Measurements from ENCODE around the gene SYNE1. TPM values are rescaled to one million over a fixed set of nuclear protein-coding genes. Genes with fewer than 3 reads are reported as not detected.

Gene SYNE1
- total RNA-seq, 1 experiment from 2014 or later, result 3.0 TPM

DNA sequence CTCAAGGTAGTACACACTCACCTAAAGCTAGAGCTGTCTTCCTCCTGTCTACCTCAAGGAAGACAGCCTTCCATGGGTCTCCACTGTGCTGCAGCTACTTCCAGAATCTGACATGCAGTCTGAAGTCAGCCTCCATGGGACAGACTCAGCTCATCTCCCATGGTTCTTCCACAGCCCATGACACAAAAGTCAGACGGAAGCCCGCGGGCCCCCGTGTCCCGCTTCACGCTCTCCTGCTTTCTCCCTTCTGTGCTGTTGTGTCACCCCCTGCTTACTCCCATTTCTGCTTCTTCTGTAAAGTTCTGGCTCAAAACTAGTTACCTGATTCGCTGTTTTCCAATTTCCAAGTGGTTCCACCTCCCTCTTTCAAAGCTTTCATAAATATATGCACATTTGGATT lies 184.5 kb downstream of the SYNE1 start:
- Histone ChIP-seq H2BK120ac (ENCODE audit: low read depth, low read length, poor library complexity, severe bottlenecking) (no peak overlapping the region), H3K56ac (ENCODE audit: insufficient read length, low read depth, low read length) (no peak overlapping the region), H2BK20ac (ENCODE audit: low read depth, low read length, poor library complexity, severe bottlenecking) (no peak overlapping the region), H3K27ac (ENCODE audit: insufficient read length, low read depth, low read length) (no peak overlapping the region), H3K9me3 (ENCODE audit: control insufficient read depth, low read depth, low read length) (no peaks in the 10 kb centered on the region), H2BK12ac (ENCODE audit: insufficient read length, low read depth, low read length) (no peak overlapping the region), H4K5ac (ENCODE audit: insufficient read length, low read depth, low read length) (no peak overlapping the region), H3K23me2 (ENCODE audit: insufficient read length, low read depth, low read length, poor library complexity, severe bottlenecking) (no peaks in the 10 kb centered on the region), H3K23ac (ENCODE audit: insufficient read length, low read depth, low read length) (no peak overlapping the region), H2BK15ac (ENCODE audit: low read depth, low read length) (no peak overlapping the region), H4K91ac (ENCODE audit: insufficient read length, low read depth, low read length) (no peak overlapping the region), H3K18ac (ENCODE audit: insufficient read length, low read depth, low read length) (no peak overlapping the region), H4K20me1 (ENCODE audit: control insufficient read depth, insufficient read depth, insufficient read length) (no peaks in the 10 kb centered on the region), H4K8ac (replicated peaks; ENCODE audit: insufficient read length, low read depth, low read length) (no peak overlapping the region), H3T11ph (ENCODE audit: low read length) (no peak overlapping the region), H3K79me1 (ENCODE audit: insufficient read depth, low read depth, low read length, poor library complexity, severe bottlenecking) (no peaks in the 10 kb centered on the region), H3K9ac (ENCODE audit: extremely low read depth, insufficient read length, low read length) (no peak overlapping the region), H3K79me2 (ENCODE audit: insufficient read depth, low read length) (no peaks in the 10 kb centered on the region), H2AFZ (ENCODE audit: low read length) (no peak overlapping the region), H3K27me3 (ENCODE audit: insufficient read depth, low read length) (no peaks in the 10 kb centered on the region), H3K14ac (ENCODE audit: insufficient read depth, low read length) (no peak overlapping the region), H3K4me2 (ENCODE audit: insufficient read depth, insufficient read length, low read length) (no peak overlapping the region), H3K4ac (ENCODE audit: low read depth, low read length) (no peak overlapping the region), H3K4me1 (ENCODE audit: insufficient read depth, low read length) (no peaks in the 10 kb centered on the region), H2AK5ac (ENCODE audit: insufficient read length, low read length) (no peak overlapping the region), H2BK5ac (ENCODE audit: insufficient read length, low read length) (no peak overlapping the region)
- Mint-ChIP-seq H3K4me3 (no peak overlapping the region), H3K27me3 (ENCODE audit: low read depth) (no peaks in the 10 kb centered on the region), H3K4me1 (peaks cover 0 to 3% of the 10 kb centered on the region in 2 experiments; a peak in 1 of 4 replicates), H3K9me3 (0 out of 5 replicates have a peak, but pooled peaks cover 0 to 2% of the 10 kb centered on the region in 2 experiments), H3K27ac (no peak overlapping the region), H3K36me3 (ENCODE audit: insufficient read depth in 1 of 3, low read depth in 3 of 3) (no peaks in the 10 kb centered on the region)
- TF ChIP-seq, protein P1, sequence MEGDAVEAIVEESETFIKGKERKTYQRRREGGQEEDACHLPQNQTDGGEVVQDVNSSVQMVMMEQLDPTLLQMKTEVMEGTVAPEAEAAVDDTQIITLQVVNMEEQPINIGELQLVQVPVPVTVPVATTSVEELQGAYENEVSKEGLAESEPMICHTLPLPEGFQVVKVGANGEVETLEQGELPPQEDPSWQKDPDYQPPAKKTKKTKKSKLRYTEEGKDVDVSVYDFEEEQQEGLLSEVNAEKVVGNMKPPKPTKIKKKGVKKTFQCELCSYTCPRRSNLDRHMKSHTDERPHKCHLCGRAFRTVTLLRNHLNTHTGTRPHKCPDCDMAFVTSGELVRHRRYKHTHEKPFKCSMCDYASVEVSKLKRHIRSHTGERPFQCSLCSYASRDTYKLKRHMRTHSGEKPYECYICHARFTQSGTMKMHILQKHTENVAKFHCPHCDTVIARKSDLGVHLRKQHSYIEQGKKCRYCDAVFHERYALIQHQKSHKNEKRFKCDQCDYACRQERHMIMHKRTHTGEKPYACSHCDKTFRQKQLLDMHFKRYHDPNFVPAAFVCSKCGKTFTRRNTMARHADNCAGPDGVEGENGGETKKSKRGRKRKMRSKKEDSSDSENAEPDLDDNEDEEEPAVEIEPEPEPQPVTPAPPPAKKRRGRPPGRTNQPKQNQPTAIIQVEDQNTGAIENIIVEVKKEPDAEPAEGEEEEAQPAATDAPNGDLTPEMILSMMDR (conservative IDR thresholded peaks at IDR 0.05), result no peak
- DNase-seq, result no peak
- no CpG with 5 or more reads among the region's 7 CpGs for WGBS (ENCODE audit: extremely low coverage, insufficient read length, low lambda C conversion rate)
